GM18909 (cell line): ENCODE data around the gene IFFO2.

Experiments
- ATAC-seq: cut with Tn5 transposase; IDR thresholded peaks from one replicate; pipeline ENCODE4 v1.9.1; 2021; ENCODE audit warnings: mild to moderate bottlenecking; ENCODE audit not compliant: unreplicated experiment, poor library complexity

Gene IFFO2

GRCh38 chr1:18953731-18954231 is 2.7 kb downstream of the IFFO2 start:
- ATAC-seq: no peak

GRCh38 chr1:18951818-18952391 is 4.6 kb downstream of the IFFO2 start:
- peak; percentile 33 for ATAC-seq

- no peak for ATAC-seq
These were observed 5.1 kb downstream of the IFFO2 start for GRCh38 chr1:18951416-18951815.

GRCh38 chr1:18950401-18951026 is 6.0 kb downstream of the IFFO2 start:
- no peak for ATAC-seq

GRCh38 chr1:18949686-18950400 is 6.6 kb downstream of the IFFO2 start:
- no peak for ATAC-seq

- no peak for ATAC-seq
These were observed 7.4 kb downstream of the IFFO2 start for GRCh38 chr1:18948913-18949685.

GRCh38 chr1:18948048-18948912 is 8.2 kb downstream of the IFFO2 start:
- no peak for ATAC-seq

- ATAC-seq: no peak
These were observed 8.9 kb downstream of the IFFO2 start for GRCh38 chr1:18947570-18947969.

GRCh38 chr1:18946550-18947381 is 9.7 kb downstream of the IFFO2 start:
- no peak for ATAC-seq

- no peak for ATAC-seq
These were observed 11.1 kb downstream of the IFFO2 start for GRCh38 chr1:18945401-18945849.

- no peak for ATAC-seq
These were observed 11.7 kb downstream of the IFFO2 start for GRCh38 chr1:18944810-18945209.

GRCh38 chr1:18943914-18944572 is 12.4 kb downstream of the IFFO2 start:
- ATAC-seq: no peak

- ATAC-seq: no peak
These were observed 13.3 kb downstream of the IFFO2 start for GRCh38 chr1:18943162-18943561.

- ATAC-seq: no peak
These were observed 14.1 kb downstream of the IFFO2 start for GRCh38 chr1:18942340-18942739.

GRCh38 chr1:18941221-18942141 is 15.0 kb downstream of the IFFO2 start:
- no peak for ATAC-seq

- ATAC-seq: no peak
These were observed 16.0 kb downstream of the IFFO2 start for GRCh38 chr1:18940303-18941020.
